C1 segment of cervical spinal cord (tissue), 14 donors: ENCODE results near the gene PRKCH.
"Not testable (repeated sequence)": the region's sequence is repeated elsewhere in the genome, so short reads cannot be mapped to it uniquely, and the experiment has no call there.

ENCODE experiments used
- DNase-seq, 14 donors: peaks; one replicate each; lab custom pipeline; 2025; lab: John Stamatoyannopoulos, UW

PRKCH gene

DNA sequence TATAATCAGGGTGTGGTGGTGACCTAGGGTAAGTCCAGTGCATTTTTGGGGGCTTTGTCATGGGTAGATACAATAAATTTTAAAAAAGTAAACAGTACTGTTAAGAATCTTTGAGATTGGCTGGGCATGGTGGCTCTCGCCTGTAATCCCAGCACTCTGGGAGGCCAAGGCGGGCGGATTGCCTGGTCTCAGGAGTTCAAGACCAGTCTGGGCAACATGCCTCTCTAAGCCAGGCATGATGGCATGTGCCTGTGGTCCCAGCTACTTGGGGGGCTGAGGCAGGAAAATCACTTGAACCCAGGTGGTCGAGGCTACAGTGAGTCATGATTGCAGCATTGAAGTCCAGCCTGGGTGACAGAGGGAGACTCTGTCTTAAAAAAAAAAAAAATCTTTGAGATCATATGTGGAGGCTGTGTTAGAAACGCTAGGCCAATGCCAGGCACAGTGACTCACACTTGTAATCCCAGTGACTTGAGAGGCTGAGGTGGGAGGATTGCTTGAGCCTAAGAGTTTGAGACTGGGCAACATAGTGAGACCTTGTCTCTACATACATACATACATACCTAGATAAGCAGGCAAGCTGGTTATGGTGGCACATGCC lies 67.7 kb downstream of the PRKCH start:
- DNase-seq: no peak

DNA sequence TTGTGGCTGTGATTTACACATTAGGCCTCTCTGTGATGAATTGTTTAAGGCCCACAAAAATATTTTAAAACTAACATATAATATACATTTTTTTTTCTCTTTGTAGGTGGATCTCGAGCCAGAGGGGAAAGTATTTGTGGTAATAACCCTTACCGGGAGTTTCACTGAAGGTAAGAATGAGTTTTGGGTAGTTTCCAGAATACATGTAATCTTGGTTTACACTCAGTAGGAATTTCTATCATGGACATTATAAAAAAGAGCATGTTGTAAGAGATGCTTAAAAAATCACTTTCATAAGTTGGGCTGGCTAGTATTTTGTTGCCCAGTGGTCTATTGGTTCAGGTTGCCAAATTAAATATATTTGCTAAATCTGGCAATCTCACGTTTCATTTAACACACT lies 69.7 kb downstream of the PRKCH start:
- no peak for DNase-seq

DNA sequence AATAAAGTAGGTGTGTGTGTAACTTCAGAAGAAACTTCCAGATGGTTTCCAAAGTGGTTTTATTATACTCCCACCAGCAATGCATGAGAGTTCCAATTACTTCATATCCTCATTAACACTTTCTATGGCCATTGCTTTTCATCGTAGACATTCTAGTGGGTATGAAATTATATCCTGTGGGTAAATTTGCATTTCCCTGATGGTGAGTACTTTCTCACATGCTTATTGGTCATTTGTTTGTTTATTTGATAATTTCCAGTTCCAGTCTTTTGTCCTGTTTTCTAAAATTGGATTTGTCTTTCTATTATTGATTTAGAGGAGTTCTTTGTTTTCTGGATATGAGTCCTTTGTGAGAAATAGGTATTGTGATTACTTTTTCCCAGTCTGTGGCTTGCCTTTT lies 70.9 kb downstream of the PRKCH start:
- no peak for DNase-seq

- no peak for DNase-seq
Measured at GRCh38 chr14:61394542-61394941, 73.2 kb downstream of the PRKCH start.

DNA sequence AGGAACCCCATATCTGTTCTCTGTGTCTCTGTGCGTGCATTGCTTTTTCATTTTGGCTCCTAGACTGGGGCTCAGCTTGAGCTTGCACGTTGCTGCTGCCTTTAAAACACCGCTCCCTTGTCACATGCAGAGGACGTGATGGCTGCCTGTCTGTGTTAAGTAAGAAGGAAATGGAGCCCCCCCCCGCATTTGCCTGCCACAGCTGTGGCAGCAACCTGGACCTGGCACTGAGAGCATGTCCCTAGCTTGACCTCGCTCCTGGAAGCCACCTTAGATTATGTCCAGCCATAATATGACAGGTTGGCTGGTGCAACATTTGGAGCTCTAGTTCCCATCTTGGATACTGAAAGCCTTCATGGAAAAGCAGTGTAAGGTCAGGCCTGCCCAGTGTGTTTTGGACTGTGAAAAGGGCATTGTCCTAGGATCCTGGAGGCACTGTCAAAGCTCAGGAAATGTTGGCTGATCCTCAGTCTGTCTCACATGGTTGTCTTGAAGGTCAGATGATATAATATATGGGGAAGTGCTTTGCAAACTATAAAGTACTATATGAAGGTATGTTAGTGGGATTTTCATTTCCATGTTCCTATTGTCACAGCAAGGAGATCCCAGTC lies 73.8 kb downstream of the PRKCH start:
- no peak for DNase-seq

DNA sequence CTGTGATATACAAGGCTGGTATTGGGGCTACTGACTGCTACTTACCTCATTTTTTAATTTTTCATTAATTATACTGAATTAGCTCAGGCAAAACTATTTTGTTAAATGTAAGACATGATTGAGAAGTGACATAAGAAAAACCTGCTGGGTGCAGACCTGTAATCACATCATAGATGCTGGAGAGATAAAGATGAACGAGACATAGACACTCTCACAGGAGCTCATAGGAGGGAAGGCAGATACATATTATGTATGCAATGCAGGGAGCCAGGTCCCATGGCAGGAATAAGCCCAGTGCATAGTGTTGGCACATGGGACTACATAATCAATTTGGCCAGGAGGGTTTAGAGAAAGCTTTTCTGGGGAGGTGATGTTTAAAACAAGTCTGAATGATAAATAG lies 74.9 kb downstream of the PRKCH start:
- DNase-seq: no peak

- DNase-seq: no peak
Measured at GRCh38 chr14:61396694-61397093, 75.3 kb downstream of the PRKCH start.

DNA sequence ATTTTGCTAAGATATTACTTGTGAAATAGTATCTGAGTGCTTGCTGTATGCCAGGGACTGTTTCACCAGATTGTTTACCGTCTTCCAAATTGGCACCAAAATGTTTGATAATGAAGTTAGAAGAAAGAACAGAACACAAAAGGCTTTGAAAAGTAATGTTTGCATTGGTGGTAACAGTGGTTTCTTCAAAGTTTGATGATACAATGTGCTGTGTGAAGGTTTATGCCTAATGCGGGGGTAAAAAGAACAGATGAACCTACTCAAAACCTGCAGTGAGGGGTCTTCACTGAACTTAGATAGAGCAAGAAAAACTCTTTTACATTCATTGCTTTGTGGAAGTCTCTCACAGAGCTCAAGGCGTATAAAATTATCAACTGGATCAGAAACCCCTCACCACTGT lies 76.2 kb downstream of the PRKCH start:
- no peak for DNase-seq

GRCh38 chr14:61398221-61398620 lies 76.8 kb downstream of the PRKCH start:
- DNase-seq: no peak

DNA sequence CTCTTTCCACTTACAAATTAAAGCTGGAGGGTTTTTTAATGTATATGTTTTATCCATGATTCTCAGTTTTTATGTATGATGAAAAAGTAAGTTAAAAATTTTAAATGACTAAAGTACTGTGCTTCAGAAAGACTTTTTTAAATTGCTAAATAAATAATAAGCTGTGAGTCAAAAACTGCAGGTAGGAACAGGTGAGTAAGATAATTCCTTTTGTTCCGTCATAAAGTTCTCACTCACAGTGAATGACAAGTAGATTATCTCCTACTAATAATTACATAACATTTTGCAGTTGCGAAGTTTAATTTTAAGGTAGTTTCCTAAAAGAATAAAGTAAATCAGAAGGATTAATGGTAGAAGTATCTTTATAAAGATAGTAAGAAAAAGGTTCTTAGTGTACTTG lies 78.0 kb downstream of the PRKCH start:
- DNase-seq: no peak

- DNase-seq: no peak
Measured at GRCh38 chr14:61401461-61401860, 80.1 kb downstream of the PRKCH start.

- DNase-seq: no peak
Measured at GRCh38 chr14:61403411-61403810, 82.0 kb downstream of the PRKCH start.

DNA sequence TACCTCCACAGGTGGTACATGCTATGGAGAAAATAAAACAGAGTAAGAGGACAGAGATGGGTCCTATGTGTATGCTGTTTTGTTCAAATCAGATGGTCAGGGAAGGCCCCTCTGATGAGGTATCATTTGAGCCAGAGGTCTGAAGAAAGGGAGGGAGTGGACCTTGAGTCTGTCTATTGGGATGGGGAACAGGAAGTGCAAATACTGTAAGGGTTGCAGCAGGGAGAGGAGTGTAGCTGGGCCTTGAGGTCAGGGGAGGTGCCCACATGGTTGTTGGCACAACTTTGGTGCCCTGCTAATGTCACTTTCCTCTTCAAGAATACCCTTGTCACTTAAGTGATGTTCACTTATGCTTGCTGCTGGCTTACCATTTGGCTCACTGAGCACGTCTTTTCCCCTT lies 83.3 kb downstream of the PRKCH start:
- no peak for DNase-seq

DNA sequence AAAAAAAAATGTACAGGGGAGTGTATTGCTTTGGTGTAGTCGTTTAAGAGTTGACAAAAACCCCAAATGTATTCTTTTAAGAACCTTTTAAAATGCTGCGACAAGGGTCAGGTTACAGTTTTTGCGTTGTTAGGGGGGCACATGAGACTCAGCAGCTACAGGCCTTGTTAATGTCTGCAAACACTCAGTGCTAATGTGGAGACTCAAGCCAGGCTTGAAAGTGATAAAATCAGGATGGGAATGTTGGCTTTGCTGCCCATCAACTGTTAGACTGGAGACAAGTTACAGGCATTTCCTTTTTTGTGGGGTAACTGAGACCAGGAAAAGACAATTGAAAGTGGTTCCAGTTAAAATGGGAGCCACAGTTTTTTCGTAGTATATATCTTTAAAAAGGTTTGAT lies 84.8 kb downstream of the PRKCH start:
- no peak for DNase-seq

DNA sequence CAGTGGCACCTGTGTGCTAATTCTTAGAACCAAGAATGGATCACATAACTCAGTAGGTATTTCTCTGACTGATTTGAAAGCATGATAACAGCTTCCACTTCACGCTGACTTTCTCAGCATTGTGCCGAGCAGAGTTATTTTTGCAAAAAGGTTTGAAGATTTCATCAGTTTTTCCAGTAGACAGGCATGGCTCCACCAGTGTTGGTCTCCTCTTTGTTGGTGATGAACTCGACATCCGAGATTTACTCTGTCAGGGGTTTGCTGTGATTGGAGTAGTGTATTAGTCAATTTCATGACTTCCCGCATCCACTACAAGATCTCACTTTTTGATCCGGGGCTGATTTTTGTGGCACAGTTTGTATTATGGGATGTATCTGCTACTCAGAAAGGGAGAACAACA lies 85.3 kb downstream of the PRKCH start:
- no peak for DNase-seq

- no peak for DNase-seq
Measured at GRCh38 chr14:61408498-61408897, 87.1 kb downstream of the PRKCH start.

DNA sequence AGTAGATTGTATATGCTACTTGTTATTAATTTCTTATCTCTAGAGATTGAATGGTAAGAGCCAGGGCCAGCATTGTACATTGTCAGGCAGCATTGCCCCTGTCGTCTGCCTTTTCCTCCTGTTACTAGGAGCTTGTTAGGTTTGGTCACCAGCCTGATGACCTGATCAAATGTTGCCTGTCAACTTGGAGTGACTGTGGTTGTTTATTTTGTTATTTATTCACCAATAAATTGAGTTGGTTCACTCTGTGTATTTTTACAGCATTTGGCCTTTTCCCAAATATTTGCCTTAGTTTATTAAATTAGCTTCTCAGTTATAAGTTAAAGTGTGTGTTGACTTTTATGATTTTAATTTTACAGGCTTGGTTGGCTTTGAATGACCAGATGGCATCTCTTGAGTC lies 88.4 kb downstream of the PRKCH start:
- no peak for DNase-seq

GRCh38 chr14:61415934-61416333 lies 94.6 kb downstream of the PRKCH start:
- DNase-seq: not testable (repeated sequence)

DNA sequence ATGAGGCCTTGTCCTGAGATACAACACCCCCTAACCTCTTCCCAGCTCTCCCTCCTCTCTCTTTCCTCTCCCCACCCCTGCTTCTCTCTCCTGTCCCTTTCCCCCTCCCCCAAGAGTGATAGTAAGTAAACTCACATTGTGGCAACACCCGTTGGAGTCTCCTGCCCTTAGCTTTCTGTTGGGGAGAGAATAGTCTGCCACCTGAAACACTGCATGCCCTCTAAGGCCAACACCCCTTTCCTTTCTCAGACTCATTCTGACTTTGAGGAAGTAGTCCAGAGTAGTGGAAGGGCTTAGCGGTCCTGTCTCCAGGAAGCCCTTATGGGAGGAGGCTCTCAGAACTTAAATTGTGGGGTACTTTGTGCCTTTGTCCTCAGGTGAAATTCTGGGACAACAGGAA lies 95.2 kb downstream of the PRKCH start:
- no peak for DNase-seq

GRCh38 chr14:61417141-61417540 lies 95.8 kb downstream of the PRKCH start:
- DNase-seq: no peak

DNA sequence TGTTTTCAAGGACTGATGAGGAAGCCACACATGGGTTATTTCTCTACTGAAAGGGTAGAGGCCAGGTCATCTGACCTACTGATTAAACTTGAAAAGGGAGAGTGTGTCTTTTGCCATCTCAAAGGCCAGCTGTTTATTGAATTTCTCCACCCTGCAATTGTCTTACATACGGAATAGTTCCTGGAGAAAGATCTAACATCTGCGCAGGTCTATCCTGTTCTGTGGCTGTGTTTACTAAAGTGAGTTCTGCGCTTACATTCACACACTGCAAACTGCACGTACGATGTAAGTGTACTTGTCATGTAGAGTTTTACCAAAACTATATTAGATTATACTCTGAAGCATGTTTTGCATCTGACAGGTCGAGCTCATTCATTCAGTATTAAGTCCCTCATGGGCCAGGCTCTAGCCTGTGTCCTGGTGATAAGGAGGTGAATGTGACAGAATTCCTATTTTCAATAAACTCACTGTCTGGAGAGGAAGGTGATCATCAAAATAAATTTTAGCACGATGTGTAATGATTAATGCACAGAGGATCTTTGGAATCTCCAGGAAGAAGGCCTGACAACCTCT lies 96.6 kb downstream of the PRKCH start:
- DNase-seq: no peak

DNA sequence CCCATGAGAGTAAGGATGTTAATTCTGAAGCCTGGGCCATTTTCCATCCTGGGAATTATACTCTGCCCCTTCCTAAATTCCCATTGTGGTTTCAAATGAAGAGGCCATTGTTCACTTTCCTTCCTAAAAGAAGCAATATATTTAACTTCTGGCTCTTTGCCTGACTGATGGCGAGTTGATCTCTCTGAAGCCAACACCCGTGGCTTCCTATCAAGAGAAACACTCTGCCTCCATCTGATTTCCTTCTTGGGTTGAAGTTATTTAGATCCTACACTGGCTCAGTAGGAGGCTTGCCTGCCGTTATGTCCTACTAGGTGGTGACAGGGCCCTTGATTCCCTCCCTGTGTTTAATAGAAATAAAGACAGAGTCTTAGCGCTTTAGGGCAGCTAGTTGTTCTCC lies 97.4 kb downstream of the PRKCH start:
- no peak for DNase-seq

- no peak for DNase-seq
Measured at GRCh38 chr14:61419201-61419600, 97.8 kb downstream of the PRKCH start.

DNA sequence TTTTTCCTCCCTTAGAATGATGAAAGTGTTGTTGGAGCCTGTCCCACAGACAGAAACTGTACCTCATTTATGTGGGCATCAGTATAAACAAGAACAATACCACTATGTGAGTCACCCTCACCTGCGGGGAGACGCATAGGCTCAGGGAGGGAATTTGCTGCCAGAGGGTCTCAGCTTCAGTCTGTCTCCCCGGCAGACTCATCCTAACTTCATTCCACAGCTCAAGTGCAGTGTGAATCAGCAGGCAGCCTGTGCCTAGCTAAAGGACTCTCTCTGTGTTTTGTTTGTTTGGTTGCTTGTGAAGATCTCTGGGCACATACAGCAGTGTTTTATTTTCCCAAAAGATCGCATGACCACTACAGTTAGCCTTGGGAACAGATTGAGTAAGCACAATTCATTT lies 98.9 kb downstream of the PRKCH start:
- peak in 1 of 14 donors; percentile 15 for DNase-seq
